ENCODE results near the gene CAPN2. TPM values are rescaled to one million over a fixed set of nuclear protein-coding genes. Genes with fewer than 3 reads are reported as not detected.

The CAPN2 gene
- polyA plus RNA-seq, 1 experiment, result 433 TPM

GRCh38 chr1:223709598-223709997 is 2.7 kb upstream of the CAPN2 start:
- ChIA-PET CTCF (interaction anchor here (0.9 to 5.1 kb wide), 3 partner anchors 11 to 43 kb away, joined by 6 to 43 read pairs (median 6); no protein-coding TSS in a partner anchor), POLR2A (interaction anchor here (1.7 kb wide), 1 partner anchor 9 kb away, joined by 7 read pairs; no protein-coding TSS in a partner anchor)
- H3K27ac ChIP-seq (ENCODE audit: low read depth, low read length), result no peak overlapping the region
- H3K4me3 ChIP-seq (ENCODE audit: low read depth, low read length), result no peak overlapping the region
- DNase-seq (ENCODE audit: low read depth, low spot score), result no peak
- no peaks in the 10 kb centered on the region for H3K27me3 ChIP-seq (ENCODE audit: control insufficient read depth, insufficient read depth, low read length)
- TF ChIP-seq CTCF (IDR thresholded peaks at IDR 0.05; ENCODE audit: low read depth, low read length), result peak; percentile 74
- no peaks in the 10 kb centered on the region for H3K9me3 ChIP-seq (ENCODE audit: control insufficient read depth, insufficient read depth, low read length)

- POLR2A ChIA-PET, result interaction anchor here (1.7 kb wide), 1 partner anchor 10 kb away, joined by 7 read pairs; no protein-coding TSS in a partner anchor
- H3K9me3 ChIP-seq (ENCODE audit: control insufficient read depth, insufficient read depth, low read length), result no peaks in the 10 kb centered on the region
- no peak overlapping the region for H3K27ac ChIP-seq (ENCODE audit: low read depth, low read length)
- CTCF ChIA-PET, result interaction anchor here (0.9 to 1.5 kb wide), 5 partner anchors 10 to 61 kb away, joined by 3 to 22 read pairs (median 6); no protein-coding TSS in a partner anchor
- no peak for DNase-seq (ENCODE audit: low read depth, low spot score)
- H3K27me3 ChIP-seq (ENCODE audit: control insufficient read depth, insufficient read depth, low read length), result no peaks in the 10 kb centered on the region
- H3K4me3 ChIP-seq (ENCODE audit: low read depth, low read length), result no peak overlapping the region
- no peak for TF ChIP-seq CTCF (IDR thresholded peaks at IDR 0.05; ENCODE audit: low read depth, low read length)
Measured at GRCh38 chr1:223710179-223711133, 1.9 kb upstream of the CAPN2 start.

- no peak for TF ChIP-seq CTCF (IDR thresholded peaks at IDR 0.05; ENCODE audit: low read depth, low read length)
- Histone ChIP-seq H3K9me3 (ENCODE audit: control insufficient read depth, insufficient read depth, low read length) (no peaks in the 10 kb centered on the region), H3K27me3 (ENCODE audit: control insufficient read depth, insufficient read depth, low read length) (no peaks in the 10 kb centered on the region), H3K4me3 (ENCODE audit: low read depth, low read length) (no peak overlapping the region), H3K27ac (ENCODE audit: low read depth, low read length) (no peak overlapping the region)
- no peak for DNase-seq (ENCODE audit: low read depth, low spot score)
- ChIA-PET POLR2A (interaction anchor here (1.7 kb wide), 1 partner anchor 10 kb away, joined by 7 read pairs; no protein-coding TSS in a partner anchor), CTCF (interaction anchor here (1.0 to 1.5 kb wide), 4 partner anchors 20 to 61 kb away, joined by 3 to 22 read pairs (median 6); no protein-coding TSS in a partner anchor)
Measured at GRCh38 chr1:223711173-223711572, 1.2 kb upstream of the CAPN2 start.

GRCh38 chr1:223711747-223712193 is 569 bp upstream of the CAPN2 start:
- Histone ChIP-seq H3K4me3 (ENCODE audit: low read depth, low read length) (peak overlapping the region; percentile 52), H3K27me3 (ENCODE audit: control insufficient read depth, insufficient read depth, low read length) (no peaks in the 10 kb centered on the region), H3K9me3 (ENCODE audit: control insufficient read depth, insufficient read depth, low read length) (no peaks in the 10 kb centered on the region), H3K27ac (ENCODE audit: low read depth, low read length) (peak overlapping the region; percentile 70)
- POLR2A ChIA-PET, result interaction anchor here (0.5 to 1.5 kb wide), 3 partner anchors 8 to 37 kb away, joined by 4 to 9 read pairs (median 6); no protein-coding TSS in a partner anchor
- DNase-seq (ENCODE audit: low read depth, low spot score), result no peak
- CTCF ChIA-PET, result interaction anchor here (0.6 to 1.7 kb wide), 9 partner anchors 9 to 474 kb away, joined by 3 to 9 read pairs (median 4); no protein-coding TSS in a partner anchor
- no peak for TF ChIP-seq CTCF (IDR thresholded peaks at IDR 0.05; ENCODE audit: low read depth, low read length)
